Adipose tissue (tissue), 3 donors: ENCODE measurements around the gene DISP1. TPM values are rescaled to one million over a fixed set of nuclear protein-coding genes. Genes with fewer than 3 reads are reported as not detected.
"Not testable (repeated sequence)": the region's sequence is repeated elsewhere in the genome, so short reads cannot be mapped to it uniquely, and the experiment has no call there.

Source experiments
- H3K27ac ChIP-seq: one replicate; pipeline ENCODE4 v1.5.1; 2013; ENCODE audit warnings: low read depth, low read length
- WGBS, 3 donors: extraction: QIAGEN DNeasy Blood & Tissue Kit; methylation state at CpG; one replicate each; pipeline ENCODE4 v1.1.7; 2013; 5-methylcytosine and 5-hydroxymethylcytosine counted together
- polyA plus RNA-seq, 3 donors: library from polyadenylated mRNA; stranded (reverse); fragments of 200-250 nt; gene quantifications; one replicate each; pipeline ENCODE4 v1.2.3, GENCODE V29; 2013
- donor health status: healthy with polysubstance abuse.
- donor health status: Bipolar disorder and iron deficiency.
- donor health status: healthy.

The DISP1 gene
- polyA plus RNA-seq, 3 donors: 1.5 to 1.9 (median 1.9) TPM

DNA sequence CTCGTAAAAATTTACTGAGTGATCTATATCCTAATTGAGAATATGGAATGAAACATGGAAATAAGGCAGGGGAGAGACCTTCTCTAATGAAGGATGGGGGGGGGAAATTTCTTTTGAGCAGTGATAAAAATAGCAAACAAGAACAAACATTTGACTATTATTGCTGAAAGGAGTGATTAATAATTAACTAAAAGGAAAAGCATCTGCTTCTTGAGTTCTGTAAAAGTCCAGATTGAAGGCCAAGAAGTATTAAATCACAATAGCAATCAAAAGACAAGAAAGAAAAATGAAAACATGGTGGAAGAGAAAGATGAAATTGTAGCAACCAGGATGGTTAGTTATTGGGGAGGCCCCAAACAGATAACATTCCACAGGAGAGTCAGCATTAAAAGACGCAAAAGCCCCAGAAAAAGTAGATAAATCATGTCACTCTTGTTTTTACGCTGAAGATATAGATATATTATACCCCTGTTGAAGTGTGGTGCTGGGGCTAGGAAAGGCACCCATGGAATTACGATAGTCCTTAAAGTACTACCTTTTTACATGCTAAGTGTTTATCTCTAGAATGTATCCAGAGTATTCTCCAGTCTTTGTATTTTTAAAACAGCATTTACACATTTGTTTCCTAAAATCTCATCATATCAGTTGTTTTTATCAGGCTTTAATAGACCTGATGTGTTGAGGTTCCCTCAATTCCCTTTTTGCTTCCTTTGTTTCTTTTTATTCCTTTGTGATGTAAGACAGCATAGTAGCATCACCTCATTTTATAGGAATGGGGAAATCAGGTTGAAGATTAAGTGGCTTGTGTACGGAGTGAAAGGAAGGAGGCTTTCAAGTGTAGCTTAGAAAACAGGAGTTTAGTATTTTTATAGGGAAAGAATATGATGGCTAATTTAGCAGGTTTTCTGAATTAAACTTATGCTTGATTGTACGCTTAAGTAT lies 28.9 kb downstream of the DISP1 start:
- WGBS, 3 donors: 41 to 83% (median 83%) methylated on average over 6 of the region's 6 CpGs
- H3K27ac ChIP-seq: no peak overlapping the region

- 20 to 80% (median 68%) methylated on average over 3 of the region's 3 CpGs for WGBS, 3 donors
- H3K27ac ChIP-seq: no peak overlapping the region
These were observed 29.6 kb downstream of the DISP1 start for GRCh38 chr1:222844411-222844779.

- H3K27ac ChIP-seq: no peak overlapping the region
These were observed 30.9 kb downstream of the DISP1 start for GRCh38 chr1:222845763-222846162.

GRCh38 chr1:222850550-222850949 lies 35.7 kb downstream of the DISP1 start:
- not testable (repeated sequence) for H3K27ac ChIP-seq

DNA sequence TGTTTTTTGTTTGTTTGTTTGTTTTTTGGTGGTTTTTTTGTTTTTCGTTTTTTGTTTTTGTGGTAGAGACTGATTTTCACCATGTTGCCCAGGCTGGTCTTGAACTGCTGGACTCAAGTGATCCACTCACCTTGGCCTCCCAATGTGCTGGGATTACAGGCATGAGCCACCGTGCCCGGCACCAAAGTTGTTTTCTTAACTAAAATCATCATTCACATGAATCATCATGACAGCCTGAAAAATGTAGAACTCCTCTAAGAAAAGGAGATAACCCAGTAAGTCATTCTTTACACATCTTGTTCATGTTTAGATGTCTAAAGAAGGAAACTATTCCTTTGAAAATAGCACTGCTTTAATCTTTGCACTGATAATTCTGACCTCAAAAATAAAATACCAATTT lies 37.5 kb downstream of the DISP1 start:
- H3K27ac ChIP-seq: no peak overlapping the region
- WGBS, 3 donors: 81 to 86% (median 81%) methylated on average over 3 of the region's 3 CpGs

DNA sequence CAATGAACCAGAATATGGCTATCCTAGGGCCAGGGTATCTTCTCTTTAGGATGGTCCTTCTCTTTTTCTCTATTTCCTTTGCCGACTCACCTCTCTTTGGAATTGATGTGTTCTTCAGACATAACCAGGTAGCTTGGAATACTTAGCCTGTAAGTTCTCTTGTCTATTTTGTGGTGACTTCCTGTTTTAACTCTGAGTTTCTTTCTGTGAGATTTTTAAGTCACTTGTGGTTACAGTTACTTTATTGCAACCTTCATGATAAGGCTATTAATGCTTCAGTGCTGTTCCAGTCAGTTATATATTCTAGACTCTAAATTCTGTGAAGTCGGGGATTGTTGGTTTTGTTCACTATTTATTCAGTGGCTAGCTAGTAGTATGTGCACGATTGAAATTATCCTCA lies 46.2 kb downstream of the DISP1 start:
- H3K27ac ChIP-seq: no peak overlapping the region
- 39 to 68% (median 61%) methylated on average over 3 of the region's 3 CpGs for WGBS, 3 donors

Other genes with a start within 250 kb of the DISP1 start
- 1 to 10 TPM; 1.0 to 3.1 (median 2.9) TPM for gene TAF1A, start 225.1 kb upstream of the DISP1 start, polyA plus RNA-seq
- gene MIA3, start 196.9 kb upstream of the DISP1 start, polyA plus RNA-seq: 10 to 100 TPM; 12.5 to 41.6 (median 30.3) TPM
- gene AIDA, start 102.5 kb upstream of the DISP1 start, polyA plus RNA-seq: 100 to 1,000 TPM in 1 of 3 donors, 10 to 100 TPM in 2; 22.9 to 121 (median 58.0) TPM
- 10 to 100 TPM in 1 of 3 donors, 1 to 10 TPM in 2; 6.4 to 15.3 (median 8.1) TPM for gene BROX, start 102.5 kb upstream of the DISP1 start, polyA plus RNA-seq
- 1 to 10 TPM in 1 of 3 donors, under 1 TPM in 2; 0.10 to 2.1 (median 0.67) TPM for gene FAM177B, start 77.8 kb upstream of the DISP1 start, polyA plus RNA-seq